H9 (cell line): ENCODE data around the gene SNUPN. TPM values are rescaled to one million over a fixed set of nuclear protein-coding genes. Genes with fewer than 3 reads are reported as not detected.

Experiments used
- DNase-seq: peaks from one replicate; pipeline ENCODE4 v3.0.0-alpha.2; 2017
- H2AFZ ChIP-seq: one replicate; pipeline ENCODE4 v1.6.1; 2013; ENCODE audit warnings: mild to moderate bottlenecking, low read length, control low read depth, moderate library complexity
- H2AK5ac ChIP-seq: 2 replicates; pipeline ENCODE4 v1.6.1; 2013; ENCODE audit warnings: low read length, control low read depth, mixed read lengths; ENCODE audit not compliant: insufficient read length
- H2BK120ac ChIP-seq: one replicate; pipeline ENCODE4 v1.6.1; 2013; ENCODE audit warnings: low read depth, mild to moderate bottlenecking, low read length, control low read depth, inconsistent platforms; ENCODE audit not compliant: poor library complexity, severe bottlenecking
- H2BK12ac ChIP-seq: 2 replicates; pipeline ENCODE4 v1.6.1; 2013; ENCODE audit warnings: low read length, control low read depth, mixed read lengths, low read depth; ENCODE audit not compliant: insufficient read length
- H2BK15ac ChIP-seq: 2 replicates; pipeline ENCODE4 v1.6.1; 2013; ENCODE audit warnings: low read depth, low read length, control low read depth
- H2BK20ac ChIP-seq: one replicate; pipeline ENCODE4 v1.6.1; 2013; ENCODE audit warnings: low read depth, mild to moderate bottlenecking, low read length, control low read depth, inconsistent platforms; ENCODE audit not compliant: poor library complexity, severe bottlenecking
- H2BK5ac ChIP-seq: 2 replicates; pipeline ENCODE4 v1.6.1; 2013; ENCODE audit warnings: low read length, control low read depth, mixed read lengths; ENCODE audit not compliant: insufficient read length
- H3K14ac ChIP-seq: 2 replicates; pipeline ENCODE4 v1.6.1; 2013; ENCODE audit warnings: low read length, control low read depth; ENCODE audit not compliant: insufficient read depth
- H3K18ac ChIP-seq: 2 replicates; pipeline ENCODE4 v1.6.1; 2013; ENCODE audit warnings: low read depth, mild to moderate bottlenecking, mixed read lengths, low read length, control low read depth; ENCODE audit not compliant: insufficient read length
- H3K23ac ChIP-seq: 2 replicates; pipeline ENCODE4 v1.6.1; 2013; ENCODE audit warnings: low read length, control low read depth, mixed read lengths, low read depth; ENCODE audit not compliant: insufficient read length
- H3K23me2 ChIP-seq: 2 replicates; pipeline ENCODE4 v1.6.1; 2013; ENCODE audit warnings: low read depth, mild to moderate bottlenecking, mixed read lengths, low read length, control low read depth; ENCODE audit not compliant: insufficient read length, poor library complexity, severe bottlenecking
- H3K27ac ChIP-seq: 2 replicates; pipeline ENCODE4 v1.5.1; 2013; ENCODE audit warnings: low read length, control low read depth, mixed read lengths, low read depth; ENCODE audit not compliant: insufficient read length
- H3K27me3 ChIP-seq: 2 replicates; pipeline ENCODE4 v1.6.1; 2013; ENCODE audit warnings: low read length, control low read depth, inconsistent platforms; ENCODE audit not compliant: insufficient read depth
- H3K4ac ChIP-seq: 2 replicates; pipeline ENCODE4 v1.6.1; 2013; ENCODE audit warnings: low read depth, mild to moderate bottlenecking, control low read depth, inconsistent platforms, low read length, moderate library complexity
- H3K4me1 ChIP-seq: 2 replicates; pipeline ENCODE4 v1.6.1; 2013; ENCODE audit warnings: low read length, control low read depth, inconsistent platforms; ENCODE audit not compliant: insufficient read depth
- H3K4me2 ChIP-seq: 2 replicates; pipeline ENCODE4 v1.6.1; 2013; ENCODE audit warnings: low read length, control low read depth, mixed read lengths; ENCODE audit not compliant: insufficient read length, insufficient read depth
- H3K56ac ChIP-seq: 2 replicates; pipeline ENCODE4 v1.6.1; 2013; ENCODE audit warnings: low read depth, mild to moderate bottlenecking, mixed read lengths, low read length, control low read depth; ENCODE audit not compliant: insufficient read length
- H3K79me1 ChIP-seq: 2 replicates; pipeline ENCODE4 v1.6.1; 2013; ENCODE audit warnings: low read depth, mild to moderate bottlenecking, moderate library complexity, low read length, control low read depth, inconsistent platforms; ENCODE audit not compliant: insufficient read depth, poor library complexity, severe bottlenecking
- H3K79me2 ChIP-seq: 2 replicates; pipeline ENCODE4 v1.6.1; 2013; ENCODE audit warnings: low read length, control low read depth, inconsistent platforms; ENCODE audit not compliant: insufficient read depth
- H3K9ac ChIP-seq: 2 replicates; pipeline ENCODE4 v1.6.1; 2013; ENCODE audit warnings: low read length, control low read depth, mixed read lengths; ENCODE audit not compliant: insufficient read length; ENCODE audit errors: extremely low read depth
- H3K9me3 ChIP-seq: one replicate; pipeline ENCODE4 v1.6.1; 2013; ENCODE audit warnings: low read depth, low read length, inconsistent platforms; ENCODE audit not compliant: control insufficient read depth
- H3T11ph ChIP-seq: one replicate; pipeline ENCODE4 v1.6.1; 2013; ENCODE audit warnings: mild to moderate bottlenecking, low read length, control low read depth, inconsistent platforms
- H4K20me1 ChIP-seq: one replicate; pipeline ENCODE4 v1.6.1; 2013; ENCODE audit not compliant: control insufficient read depth, insufficient read length, insufficient read depth
- H4K5ac ChIP-seq: 2 replicates; pipeline ENCODE4 v1.6.1; 2013; ENCODE audit warnings: low read depth, mild to moderate bottlenecking, mixed read lengths, low read length, control low read depth; ENCODE audit not compliant: insufficient read length
- H4K8ac ChIP-seq: replicated peaks from 2 replicates; pipeline ENCODE4 v1.6.1; 2013; ENCODE audit warnings: low read length, control low read depth, mixed read lengths, low read depth; ENCODE audit not compliant: insufficient read length
- H4K91ac ChIP-seq: 2 replicates; pipeline ENCODE4 v1.6.1; 2013; ENCODE audit warnings: low read depth, mild to moderate bottlenecking, moderate library complexity, mixed read lengths, low read length, control low read depth; ENCODE audit not compliant: insufficient read length
- H3K27ac Mint-ChIP-seq, 3 experiments: 2 replicates in 2 of 3; 3 replicates in 1 of 3; pipeline ENCODE4 v1.8.0; 2020 to 2021; ENCODE audit warnings: mixed read lengths in 3 of 3, mild to moderate bottlenecking in 1 of 3, moderate library complexity in 1 of 3
- H3K27me3 Mint-ChIP-seq: 2 replicates; pipeline ENCODE4 v1.8.0; 2021; ENCODE audit warnings: low read depth, mild to moderate bottlenecking, moderate library complexity, mixed read lengths
- H3K36me3 Mint-ChIP-seq, 3 experiments: 2 replicates in 2 of 3; 3 replicates in 1 of 3; pipeline ENCODE4 v1.8.0; 2020 to 2021; ENCODE audit warnings: low read depth in 3 of 3, mixed read lengths in 3 of 3; ENCODE audit not compliant: insufficient read depth in 1 of 3
- H3K4me1 Mint-ChIP-seq, 2 experiments: 2 replicates each; pipeline ENCODE4 v1.8.0; 2020; ENCODE audit warnings: mixed read lengths in 2 of 2
- H3K4me3 Mint-ChIP-seq, 2 experiments: 2 replicates in 1 of 2; 3 replicates in 1 of 2; pipeline ENCODE4 v1.8.0; 2020 to 2021; ENCODE audit warnings: mild to moderate bottlenecking in 2 of 2, mixed read lengths in 2 of 2, moderate library complexity in 1 of 2
- H3K9me3 Mint-ChIP-seq, 2 experiments: 2 replicates in 1 of 2; 3 replicates in 1 of 2; pipeline ENCODE4 v1.8.0; 2020; ENCODE audit warnings: mild to moderate bottlenecking in 2 of 2, mixed read lengths in 2 of 2, moderate library complexity in 1 of 2
- WGBS: extraction: QIAGEN DNeasy Blood & Tissue Kit; methylation state at CpG from one replicate; pipeline ENCODE4 v1.1.7; 2013; ENCODE audit warnings: missing lambda C conversion rate, low lambda C conversion rate, mixed read lengths; ENCODE audit not compliant: insufficient read length; ENCODE audit errors: extremely low coverage; 5-methylcytosine and 5-hydroxymethylcytosine counted together
- total RNA-seq: library from RNA; stranded (reverse); gene quantifications from 2 replicates; pipeline ENCODE4 v1.2.1, GENCODE V29; 2021
- TF ChIP-seq, protein P1 (sequence below): fragments of 200-600 bp; sonication (generic); conservative IDR thresholded peaks from 3 replicates; pipeline ENCODE4 v1.8.0; 2021; ENCODE audit warnings: antibody characterized with exemption, mild to moderate bottlenecking

Gene SNUPN
- total RNA-seq, 1 experiment from 2014 or later, result 32.7 TPM

DNA sequence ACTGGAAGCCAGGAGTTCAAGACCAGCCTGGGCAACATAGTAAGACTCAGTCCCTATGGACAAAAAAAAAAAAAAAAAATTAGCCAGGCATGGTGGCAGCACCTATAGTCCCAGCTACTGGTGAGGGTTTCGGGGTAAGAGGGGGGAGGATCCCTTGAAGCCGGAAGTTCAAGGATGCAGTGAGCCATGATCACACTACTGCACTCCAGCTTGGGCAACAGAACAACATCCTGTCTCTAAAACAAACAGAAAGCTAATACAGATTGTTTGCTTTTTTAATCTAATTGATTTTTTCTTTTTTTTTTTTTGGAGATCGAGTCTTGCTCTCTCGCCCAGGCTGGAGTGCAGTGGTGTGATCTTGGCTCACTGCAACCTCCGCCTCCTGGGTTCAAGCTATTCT is 16.1 kb upstream of the SNUPN start:
- peaks cover 0 to 10% (median 3%) of the 10 kb centered on the region in 3 experiments; a peak in 3 of 7 replicates for H3K36me3 Mint-ChIP-seq
- Histone ChIP-seq H4K5ac (no peak overlapping the region), H3K18ac (no peak overlapping the region), H4K91ac (no peak overlapping the region), H3K56ac (no peak overlapping the region), H3K79me2 (peaks cover 20% of the 10 kb centered on the region; the same call in 1 of the 2 replicates), H2BK5ac (no peak overlapping the region), H3K4me2 (no peak overlapping the region), H3K23ac (no peak overlapping the region), H2BK12ac (no peak overlapping the region), H3K4me1 (no peaks in the 10 kb centered on the region), H4K8ac (no peak overlapping the region), H2BK20ac (no peak overlapping the region), H2BK120ac (no peak overlapping the region), H3K27me3 (peaks cover 3% of the 10 kb centered on the region; the same call in 1 of the 2 replicates), H2AK5ac (no peak overlapping the region), H3K14ac (no peak overlapping the region), H3K9ac (no peak overlapping the region), H2BK15ac (no peak overlapping the region), H3K23me2 (peaks cover 15% of the 10 kb centered on the region), H3K27ac (no peak overlapping the region), H3K79me1 (peaks cover 9% of the 10 kb centered on the region), H2AFZ (no peak overlapping the region), H4K20me1 (no peaks in the 10 kb centered on the region), H3K9me3 (no peaks in the 10 kb centered on the region), H3K4ac (no peak overlapping the region), H3T11ph (no peak overlapping the region)
- H3K4me3 Mint-ChIP-seq, result no peak overlapping the region
- peaks cover 27 to 34% of the 10 kb centered on the region in 2 experiments for H3K4me1 Mint-ChIP-seq
- no CpG with 5 or more reads among the region's 5 CpGs for WGBS
- DNase-seq, result no peak
- TF ChIP-seq, protein P1, sequence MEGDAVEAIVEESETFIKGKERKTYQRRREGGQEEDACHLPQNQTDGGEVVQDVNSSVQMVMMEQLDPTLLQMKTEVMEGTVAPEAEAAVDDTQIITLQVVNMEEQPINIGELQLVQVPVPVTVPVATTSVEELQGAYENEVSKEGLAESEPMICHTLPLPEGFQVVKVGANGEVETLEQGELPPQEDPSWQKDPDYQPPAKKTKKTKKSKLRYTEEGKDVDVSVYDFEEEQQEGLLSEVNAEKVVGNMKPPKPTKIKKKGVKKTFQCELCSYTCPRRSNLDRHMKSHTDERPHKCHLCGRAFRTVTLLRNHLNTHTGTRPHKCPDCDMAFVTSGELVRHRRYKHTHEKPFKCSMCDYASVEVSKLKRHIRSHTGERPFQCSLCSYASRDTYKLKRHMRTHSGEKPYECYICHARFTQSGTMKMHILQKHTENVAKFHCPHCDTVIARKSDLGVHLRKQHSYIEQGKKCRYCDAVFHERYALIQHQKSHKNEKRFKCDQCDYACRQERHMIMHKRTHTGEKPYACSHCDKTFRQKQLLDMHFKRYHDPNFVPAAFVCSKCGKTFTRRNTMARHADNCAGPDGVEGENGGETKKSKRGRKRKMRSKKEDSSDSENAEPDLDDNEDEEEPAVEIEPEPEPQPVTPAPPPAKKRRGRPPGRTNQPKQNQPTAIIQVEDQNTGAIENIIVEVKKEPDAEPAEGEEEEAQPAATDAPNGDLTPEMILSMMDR, result no peak
- peaks cover 19% of the 10 kb centered on the region for H3K27me3 Mint-ChIP-seq
- H3K9me3 Mint-ChIP-seq, result no peaks in the 10 kb centered on the region
- no peak overlapping the region for H3K27ac Mint-ChIP-seq
